GM23338 (cell line): Measurements from ENCODE around the gene PTPRN2. TPM values are rescaled to one million over a fixed set of nuclear protein-coding genes. Genes with fewer than 3 reads are reported as not detected.

Experiments used
- ATAC-seq: fragments of 200-7000 bp; cut with Tn5 transposase; 3 replicates; pipeline ENCODE4 v1.9.1; 2020
- DNase-seq: peaks from one replicate; pipeline ENCODE4 v3.0.0-alpha.2; 2015; ENCODE audit warnings: low spot score
- H2AFZ ChIP-seq: fragments of 200-600 bp; sonication (generic); 2 replicates; pipeline ENCODE4 v1.8.0; 2016; ENCODE audit warnings: antibody characterized with exemption, mild to moderate bottlenecking, moderate library complexity
- H3F3A ChIP-seq: fragments of 200-600 bp; sonication (generic); replicated peaks from 2 replicates; pipeline ENCODE4 v1.8.0; 2017; ENCODE audit warnings: antibody characterized with exemption, mixed run types, low read depth
- H3K27ac ChIP-seq: fragments of 200-600 bp; sonication (generic); 2 replicates; pipeline ENCODE4 v1.6.1; 2016; ENCODE audit warnings: low read depth
- H3K27me3 ChIP-seq: fragments of 200-600 bp; sonication (generic); 2 replicates; pipeline ENCODE4 v1.8.0; 2016; ENCODE audit warnings: mild to moderate bottlenecking, mixed run types, moderate library complexity; ENCODE audit not compliant: insufficient read depth
- H3K36me3 ChIP-seq: fragments of 200-600 bp; sonication (generic); 2 replicates; pipeline ENCODE4 v1.8.0; 2016; ENCODE audit warnings: mild to moderate bottlenecking; ENCODE audit not compliant: insufficient read depth
- H3K4me1 ChIP-seq: fragments of 200-600 bp; sonication (generic); 2 replicates; pipeline ENCODE4 v1.8.0; 2016; ENCODE audit warnings: mild to moderate bottlenecking, moderate library complexity; ENCODE audit not compliant: insufficient read depth
- H3K4me2 ChIP-seq: fragments of 200-600 bp; sonication (generic); 2 replicates; pipeline ENCODE4 v1.7.1; 2017; ENCODE audit warnings: mixed run types
- H3K4me3 ChIP-seq: fragments of 200-600 bp; sonication (generic); 2 replicates; pipeline ENCODE4 v1.6.1; 2016; ENCODE audit warnings: mixed run types
- H3K79me2 ChIP-seq: fragments of 200-600 bp; sonication (generic); replicated peaks from 2 replicates; pipeline ENCODE4 v1.8.0; 2017; ENCODE audit warnings: mild to moderate bottlenecking; ENCODE audit not compliant: insufficient read depth
- H3K9me2 ChIP-seq: fragments of 200-600 bp; sonication (generic); 2 replicates; pipeline ENCODE4 v1.8.0; 2017; ENCODE audit not compliant: insufficient read depth
- H4K20me1 ChIP-seq: fragments of 200-600 bp; sonication (generic); replicated peaks from 2 replicates; pipeline ENCODE4 v1.8.0; 2017; ENCODE audit warnings: mild to moderate bottlenecking; ENCODE audit not compliant: insufficient read depth
- H3K27ac Mint-ChIP-seq: 2 replicates; pipeline ENCODE4 v1.8.0; 2020; ENCODE audit warnings: inconsistent platforms, mild to moderate bottlenecking, moderate library complexity, mixed read lengths
- H3K27me3 Mint-ChIP-seq: 3 replicates; pipeline ENCODE4 v1.8.0; 2022; ENCODE audit warnings: low read depth, mild to moderate bottlenecking, moderate library complexity, mixed read lengths, inconsistent platforms; ENCODE audit not compliant: insufficient read depth, poor library complexity
- H3K36me3 Mint-ChIP-seq: 3 replicates; pipeline ENCODE4 v1.8.0; 2021; ENCODE audit warnings: low read depth, mild to moderate bottlenecking, inconsistent platforms, moderate library complexity, mixed read lengths
- H3K4me1 Mint-ChIP-seq: 3 replicates; pipeline ENCODE4 v1.8.0; 2020; ENCODE audit warnings: mild to moderate bottlenecking, inconsistent platforms, mixed read lengths
- H3K4me3 Mint-ChIP-seq: 3 replicates; pipeline ENCODE4 v1.8.0; 2021; ENCODE audit warnings: moderate library complexity, mild to moderate bottlenecking, inconsistent platforms, mixed read lengths
- H3K9me3 Mint-ChIP-seq: 3 replicates; pipeline ENCODE4 v1.8.0; 2020; ENCODE audit warnings: moderate library complexity, mild to moderate bottlenecking, inconsistent platforms, mixed read lengths
- CREB1 ChIP-seq: fragments of 250-450 bp; sonication (Bioruptor Pico); IDR thresholded peaks from 2 replicates; pipeline ENCODE4 v1.5.0; 2020; ENCODE audit warnings: low read depth, mild to moderate bottlenecking, moderate library complexity
- EZH2phosphoT487 ChIP-seq: fragments of 200-600 bp; sonication (generic); IDR thresholded peaks from one replicate; pipeline ENCODE4 v1.8.1; 2018; ENCODE audit warnings: antibody characterized with exemption; ENCODE audit not compliant: unreplicated experiment
- JUNB ChIP-seq: IDR thresholded peaks from one replicate; pipeline ENCODE4 v1.6.1; 2016; ENCODE audit warnings: antibody characterized with exemption; ENCODE audit not compliant: unreplicated experiment
- POLR2AphosphoS5 ChIP-seq: IDR thresholded peaks from 2 replicates; pipeline ENCODE4 v1.6.1; 2016; ENCODE audit warnings: antibody characterized with exemption, low read depth
- REST ChIP-seq: IDR thresholded peaks from one replicate; pipeline ENCODE4 v1.6.1; 2018; ENCODE audit warnings: antibody characterized with exemption; ENCODE audit not compliant: unreplicated experiment
- ZNF114 ChIP-seq: fragments of 250-450 bp; sonication (Bioruptor Pico); IDR thresholded peaks from 2 replicates; pipeline ENCODE4 v1.5.0; 2020; ENCODE audit warnings: mild to moderate bottlenecking, moderate library complexity
- polyA plus RNA-seq: library from polyadenylated mRNA; unstranded; fragments of >200 nt; fragmentation: Nextera tagmentation; extraction: Ambion mirVana; gene quantifications from 2 replicates; pipeline ENCODE4 v1.2.1, GENCODE V29; 2016
- total RNA-seq: library from RNA; depleted of rRNA; stranded (reverse); fragments of >200 nt; shearing (Covaris generic); gene quantifications from 2 replicates; pipeline ENCODE4 v1.2.3, GENCODE V29; 2014
- TF ChIP-seq, protein P1 (sequence below): IDR thresholded peaks from 2 replicates; pipeline ENCODE4 v1.6.1; 2016; ENCODE audit warnings: antibody characterized with exemption
- TF ChIP-seq, protein P2 (sequence below): fragments of 250-450 bp; sonication (Bioruptor Pico); IDR thresholded peaks from 2 replicates; pipeline ENCODE4 v1.5.0; 2020; ENCODE audit warnings: mild to moderate bottlenecking, moderate library complexity

The PTPRN2 gene
- total and polyA plus RNA-seq, 2 experiments from 2014 or later: 0.87 to 4.0 TPM

GRCh38 chr7:157979636-157980340, 607.8 kb downstream of the PTPRN2 start (continued):
- TF ChIP-seq REST (no peak), CREB1 (CRISPR knock-in tag) (no peak)

GRCh38 chr7:157978766-157979165, 608.9 kb downstream of the PTPRN2 start:
- Histone ChIP-seq H3K4me1 (no peaks in the 10 kb centered on the region), H3K27me3 (no peaks in the 10 kb centered on the region), H3K4me3 (no peak overlapping the region), H3K27ac (no peak overlapping the region), H3K9me2 (no peaks in the 10 kb centered on the region), H4K20me1 (no peaks in the 10 kb centered on the region), H3K4me2 (no peak overlapping the region), H3F3A (no peaks in the 10 kb centered on the region), H2AFZ (no peak overlapping the region), H3K79me2 (no peaks in the 10 kb centered on the region), H3K36me3 (peaks cover 4% of the 10 kb centered on the region; the same call in 1 of the 2 replicates)
- peaks cover 8% of the 10 kb centered on the region for H3K27me3 Mint-ChIP-seq
- no peak overlapping the region for H3K27ac Mint-ChIP-seq
- TF ChIP-seq, protein P1, sequence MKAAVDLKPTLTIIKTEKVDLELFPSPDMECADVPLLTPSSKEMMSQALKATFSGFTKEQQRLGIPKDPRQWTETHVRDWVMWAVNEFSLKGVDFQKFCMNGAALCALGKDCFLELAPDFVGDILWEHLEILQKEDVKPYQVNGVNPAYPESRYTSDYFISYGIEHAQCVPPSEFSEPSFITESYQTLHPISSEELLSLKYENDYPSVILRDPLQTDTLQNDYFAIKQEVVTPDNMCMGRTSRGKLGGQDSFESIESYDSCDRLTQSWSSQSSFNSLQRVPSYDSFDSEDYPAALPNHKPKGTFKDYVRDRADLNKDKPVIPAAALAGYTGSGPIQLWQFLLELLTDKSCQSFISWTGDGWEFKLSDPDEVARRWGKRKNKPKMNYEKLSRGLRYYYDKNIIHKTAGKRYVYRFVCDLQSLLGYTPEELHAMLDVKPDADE: no peak
- no peak for TF ChIP-seq REST
- TF ChIP-seq, protein P2, sequence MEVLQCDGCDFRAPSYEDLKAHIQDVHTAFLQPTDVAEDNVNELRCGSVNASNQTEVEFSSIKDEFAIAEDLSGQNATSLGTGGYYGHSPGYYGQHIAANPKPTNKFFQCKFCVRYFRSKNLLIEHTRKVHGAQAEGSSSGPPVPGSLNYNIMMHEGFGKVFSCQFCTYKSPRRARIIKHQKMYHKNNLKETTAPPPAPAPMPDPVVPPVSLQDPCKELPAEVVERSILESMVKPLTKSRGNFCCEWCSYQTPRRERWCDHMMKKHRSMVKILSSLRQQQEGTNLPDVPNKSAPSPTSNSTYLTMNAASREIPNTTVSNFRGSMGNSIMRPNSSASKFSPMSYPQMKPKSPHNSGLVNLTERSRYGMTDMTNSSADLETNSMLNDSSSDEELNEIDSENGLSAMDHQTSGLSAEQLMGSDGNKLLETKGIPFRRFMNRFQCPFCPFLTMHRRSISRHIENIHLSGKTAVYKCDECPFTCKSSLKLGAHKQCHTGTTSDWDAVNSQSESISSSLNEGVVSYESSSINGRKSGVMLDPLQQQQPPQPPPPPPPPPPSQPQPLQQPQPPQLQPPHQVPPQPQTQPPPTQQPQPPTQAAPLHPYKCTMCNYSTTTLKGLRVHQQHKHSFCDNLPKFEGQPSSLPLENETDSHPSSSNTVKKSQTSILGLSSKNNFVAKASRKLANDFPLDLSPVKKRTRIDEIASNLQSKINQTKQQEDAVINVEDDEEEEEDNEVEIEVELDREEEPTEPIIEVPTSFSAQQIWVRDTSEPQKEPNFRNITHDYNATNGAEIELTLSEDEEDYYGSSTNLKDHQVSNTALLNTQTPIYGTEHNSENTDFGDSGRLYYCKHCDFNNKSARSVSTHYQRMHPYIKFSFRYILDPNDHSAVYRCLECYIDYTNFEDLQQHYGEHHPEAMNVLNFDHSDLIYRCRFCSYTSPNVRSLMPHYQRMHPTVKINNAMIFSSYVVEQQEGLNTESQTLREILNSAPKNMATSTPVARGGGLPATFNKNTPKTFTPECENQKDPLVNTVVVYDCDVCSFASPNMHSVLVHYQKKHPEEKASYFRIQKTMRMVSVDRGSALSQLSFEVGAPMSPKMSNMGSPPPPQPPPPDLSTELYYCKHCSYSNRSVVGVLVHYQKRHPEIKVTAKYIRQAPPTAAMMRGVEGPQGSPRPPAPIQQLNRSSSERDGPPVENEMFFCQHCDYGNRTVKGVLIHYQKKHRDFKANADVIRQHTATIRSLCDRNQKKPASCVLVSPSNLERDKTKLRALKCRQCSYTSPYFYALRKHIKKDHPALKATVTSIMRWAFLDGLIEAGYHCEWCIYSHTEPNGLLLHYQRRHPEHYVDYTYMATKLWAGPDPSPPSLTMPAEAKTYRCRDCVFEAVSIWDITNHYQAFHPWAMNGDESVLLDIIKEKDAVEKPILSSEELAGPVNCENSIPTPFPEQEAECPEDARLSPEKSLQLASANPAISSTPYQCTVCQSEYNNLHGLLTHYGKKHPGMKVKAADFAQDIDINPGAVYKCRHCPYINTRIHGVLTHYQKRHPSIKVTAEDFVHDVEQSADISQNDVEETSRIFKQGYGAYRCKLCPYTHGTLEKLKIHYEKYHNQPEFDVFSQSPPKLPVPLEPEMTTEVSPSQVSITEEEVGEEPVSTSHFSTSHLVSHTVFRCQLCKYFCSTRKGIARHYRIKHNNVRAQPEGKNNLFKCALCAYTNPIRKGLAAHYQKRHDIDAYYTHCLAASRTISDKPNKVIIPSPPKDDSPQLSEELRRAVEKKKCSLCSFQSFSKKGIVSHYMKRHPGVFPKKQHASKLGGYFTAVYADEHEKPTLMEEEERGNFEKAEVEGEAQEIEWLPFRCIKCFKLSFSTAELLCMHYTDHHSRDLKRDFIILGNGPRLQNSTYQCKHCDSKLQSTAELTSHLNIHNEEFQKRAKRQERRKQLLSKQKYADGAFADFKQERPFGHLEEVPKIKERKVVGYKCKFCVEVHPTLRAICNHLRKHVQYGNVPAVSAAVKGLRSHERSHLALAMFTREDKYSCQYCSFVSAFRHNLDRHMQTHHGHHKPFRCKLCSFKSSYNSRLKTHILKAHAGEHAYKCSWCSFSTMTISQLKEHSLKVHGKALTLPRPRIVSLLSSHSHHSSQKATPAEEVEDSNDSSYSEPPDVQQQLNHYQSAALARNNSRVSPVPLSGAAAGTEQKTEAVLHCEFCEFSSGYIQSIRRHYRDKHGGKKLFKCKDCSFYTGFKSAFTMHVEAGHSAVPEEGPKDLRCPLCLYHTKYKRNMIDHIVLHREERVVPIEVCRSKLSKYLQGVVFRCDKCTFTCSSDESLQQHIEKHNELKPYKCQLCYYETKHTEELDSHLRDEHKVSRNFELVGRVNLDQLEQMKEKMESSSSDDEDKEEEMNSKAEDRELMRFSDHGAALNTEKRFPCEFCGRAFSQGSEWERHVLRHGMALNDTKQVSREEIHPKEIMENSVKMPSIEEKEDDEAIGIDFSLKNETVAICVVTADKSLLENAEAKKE: no peak
- TF ChIP-seq POLR2AphosphoS5: no peak
- no peak for TF ChIP-seq ZNF114 (CRISPR knock-in tag)
- TF ChIP-seq EZH2phosphoT487: no peak
- no peak for TF ChIP-seq CREB1 (CRISPR knock-in tag)
- TF ChIP-seq JUNB: no peak
- peaks cover 45% of the 10 kb centered on the region for H3K36me3 Mint-ChIP-seq
- ATAC-seq: no peak
- DNase-seq: no peak
- H3K4me3 Mint-ChIP-seq: no peak overlapping the region
- H3K4me1 Mint-ChIP-seq: no peaks in the 10 kb centered on the region
- peaks cover 93% of the 10 kb centered on the region for H3K9me3 Mint-ChIP-seq
